Vagina (tissue), 2 donors: Measurements from ENCODE around the gene SCN8A. TPM values are rescaled to one million over a fixed set of nuclear protein-coding genes. Genes with fewer than 3 reads are reported as not detected.

Source experiments
- DNase-seq, 2 donors: peaks; one replicate each; pipeline ENCODE4 v3.0.0-alpha.2; 2017; ENCODE audit errors: extremely low spot score in 2 of 2
- H3K27ac ChIP-seq: fragments of 200-600 bp; sonication (generic); one replicate; pipeline ENCODE4 v1.5.1; 2019
- H3K27me3 ChIP-seq: fragments of 200-600 bp; sonication (generic); one replicate; pipeline ENCODE4 v1.5.1; 2019
- H3K36me3 ChIP-seq, 2 donors: fragments of 200-600 bp; sonication (generic); one replicate each; pipeline ENCODE4 v1.5.1; 2017 to 2019
- H3K4me1 ChIP-seq: fragments of 200-600 bp; sonication (generic); one replicate; pipeline ENCODE4 v1.5.1; 2019
- H3K4me3 ChIP-seq, 2 donors: fragments of 200-600 bp; sonication (generic); 1 replicate in 1 of 2; 2 replicates in 1 of 2; pipeline ENCODE4 v1.5.1; 2016 to 2019
- H3K9me3 ChIP-seq: fragments of 200-600 bp; sonication (generic); one replicate; pipeline ENCODE4 v1.5.1; 2019
- CTCF ChIP-seq, 3 experiments: fragments of 450-650 bp in 2 of 3; fragments of 200-600 bp in 1 of 3; sonication (generic) in 1 of 3; IDR thresholded peaks; one replicate each; pipeline ENCODE4 v1.5.1; 2017 to 2019; ENCODE audit warnings: antibody characterized with exemption in 3 of 3, mild to moderate bottlenecking in 2 of 3, moderate library complexity in 2 of 3
- POLR2A ChIP-seq, 2 donors: fragments of 450-650 bp; IDR thresholded peaks; one replicate each; pipeline ENCODE4 v1.6.1; 2017; ENCODE audit warnings: antibody characterized with exemption in 2 of 2, mild to moderate bottlenecking in 2 of 2, moderate library complexity in 2 of 2
- POLR2AphosphoS5 ChIP-seq, 2 donors: sonication (generic); formaldehyde crosslinking; IDR thresholded peaks; one replicate each; pipeline ENCODE4 v1.9.0; 2017; ENCODE audit warnings: antibody characterized with exemption in 2 of 2, mild to moderate bottlenecking in 2 of 2, low read depth in 1 of 2; ENCODE audit not compliant: insufficient read depth in 1 of 2
- intact Hi-C: fragments of 100-400 bp; cut with DNase I; formaldehyde crosslinking; loops from one replicate; pipeline ENCODE4 v1.15.1; 2023
- total RNA-seq: library from RNA; depleted of rRNA; stranded (reverse); fragments of >200 nt; gene quantifications from one replicate; pipeline ENCODE4 v1.2.3, GENCODE V29; 2016

SCN8A gene
- total RNA-seq, 1 donor from 2014 or later: 3.7 TPM

DNA sequence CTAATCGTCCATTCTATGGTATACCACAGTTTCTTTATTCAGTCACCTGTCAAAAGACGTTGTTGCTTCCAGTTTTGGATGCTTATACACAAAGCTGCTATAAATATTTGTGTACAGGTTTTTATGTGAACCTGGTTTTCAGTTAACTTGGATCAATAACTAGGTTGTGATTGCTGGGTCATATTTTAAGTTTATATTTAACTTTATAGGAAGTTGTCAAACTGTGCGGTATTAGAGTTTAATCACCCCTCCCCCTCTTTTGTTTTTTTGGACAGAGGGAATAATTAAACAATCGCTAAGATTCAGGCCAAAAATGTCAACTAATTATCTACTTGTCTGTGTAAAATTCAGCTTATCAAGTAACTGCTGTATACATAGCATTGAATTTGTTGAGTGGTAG is 34.3 kb downstream of the SCN8A start:
- intact Hi-C loops: no loop called here
- no peak for TF ChIP-seq CTCF (IDR thresholded peaks at IDR 0.05)
- TF ChIP-seq POLR2A (IDR thresholded peaks at IDR 0.05): no peak
- no peak for TF ChIP-seq POLR2AphosphoS5 (IDR thresholded peaks at IDR 0.05; ENCODE audit: insufficient read depth in 1 of 2, low read depth in 1 of 2)
- no peak for DNase-seq

GRCh38 chr12:51626115-51626514 is 35.1 kb downstream of the SCN8A start:
- Histone ChIP-seq H3K4me1 (no peaks in the 10 kb centered on the region), H3K9me3 (no peaks in the 10 kb centered on the region), H3K27me3 (no peaks in the 10 kb centered on the region), H3K27ac (no peak overlapping the region), H3K4me3 (no peak overlapping the region), H3K36me3 (no peaks in the 10 kb centered on the region)
- no peak for DNase-seq
- no peak for TF ChIP-seq CTCF (IDR thresholded peaks at IDR 0.05)
- TF ChIP-seq POLR2A (IDR thresholded peaks at IDR 0.05): no peak
- intact Hi-C loops: no loop called here

More for the DNA sequence above, 34.3 kb downstream of the SCN8A start:
- Histone ChIP-seq H3K4me3 (no peak overlapping the region), H3K4me1 (no peaks in the 10 kb centered on the region), H3K36me3 (no peaks in the 10 kb centered on the region), H3K9me3 (no peaks in the 10 kb centered on the region), H3K27ac (no peak overlapping the region), H3K27me3 (no peaks in the 10 kb centered on the region)

DNA sequence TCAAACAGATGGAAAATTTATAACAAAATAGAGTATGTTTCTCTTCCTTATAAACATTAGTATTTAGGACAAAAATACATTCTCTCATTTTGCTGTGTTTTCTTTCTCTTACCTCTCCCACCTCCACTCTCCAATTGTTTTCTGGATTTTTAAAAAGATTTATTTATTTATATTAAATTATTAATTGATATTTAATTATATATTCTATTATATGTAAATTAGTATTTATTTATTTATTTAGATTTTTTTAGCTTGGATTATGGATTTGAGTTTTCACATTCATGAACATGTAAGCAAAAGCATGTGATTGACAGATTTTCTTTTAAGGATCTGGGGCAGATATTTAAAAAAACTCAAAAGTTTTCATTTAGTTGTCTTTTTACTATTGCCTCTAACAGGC is 35.6 kb downstream of the SCN8A start:
- Histone ChIP-seq H3K36me3 (no peaks in the 10 kb centered on the region), H3K27me3 (no peaks in the 10 kb centered on the region), H3K27ac (no peak overlapping the region), H3K4me1 (no peaks in the 10 kb centered on the region), H3K9me3 (no peaks in the 10 kb centered on the region), H3K4me3 (no peak overlapping the region)
- DNase-seq: no peak
- intact Hi-C loops: no loop called here
- no peak for TF ChIP-seq CTCF (IDR thresholded peaks at IDR 0.05)

DNA sequence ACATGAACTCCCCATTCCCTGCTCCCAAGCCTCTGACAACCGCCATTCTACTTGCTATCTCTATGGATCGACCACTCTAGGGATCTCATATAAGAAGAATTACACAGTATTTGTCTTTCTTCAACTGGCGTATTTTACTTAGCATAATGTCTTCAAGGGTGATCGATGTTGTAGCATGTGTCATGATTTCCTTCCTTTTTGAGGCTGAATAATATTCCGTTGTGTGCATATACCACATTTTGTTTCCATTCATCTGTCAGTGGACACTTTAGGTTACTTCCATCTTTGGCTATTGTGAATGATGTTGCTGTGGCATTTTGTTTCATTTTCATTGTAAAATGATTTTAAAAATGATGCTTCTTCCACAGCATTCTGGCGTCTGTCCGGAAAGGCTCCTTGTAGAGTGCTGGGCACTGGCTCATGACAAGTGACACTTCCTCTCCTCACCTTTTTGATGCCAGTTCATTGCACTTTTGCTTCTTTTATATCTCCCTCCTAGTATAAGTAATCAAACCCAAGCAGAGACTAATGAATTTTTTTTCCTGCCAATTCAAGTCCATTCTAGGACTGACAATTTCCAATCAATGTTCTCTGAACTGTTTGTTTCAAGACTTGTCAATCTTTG is 39.3 kb downstream of the SCN8A start:
- Histone ChIP-seq H3K27me3 (no peaks in the 10 kb centered on the region), H3K4me3 (no peak overlapping the region), H3K4me1 (no peaks in the 10 kb centered on the region), H3K27ac (no peak overlapping the region), H3K9me3 (no peaks in the 10 kb centered on the region), H3K36me3 (no peaks in the 10 kb centered on the region)
- TF ChIP-seq CTCF (IDR thresholded peaks at IDR 0.05) (no peak), POLR2A (IDR thresholded peaks at IDR 0.05) (no peak), POLR2AphosphoS5 (IDR thresholded peaks at IDR 0.05; ENCODE audit: insufficient read depth in 1 of 2, low read depth in 1 of 2) (no peak)
- no peak for DNase-seq
- intact Hi-C loops: no loop called here

DNA sequence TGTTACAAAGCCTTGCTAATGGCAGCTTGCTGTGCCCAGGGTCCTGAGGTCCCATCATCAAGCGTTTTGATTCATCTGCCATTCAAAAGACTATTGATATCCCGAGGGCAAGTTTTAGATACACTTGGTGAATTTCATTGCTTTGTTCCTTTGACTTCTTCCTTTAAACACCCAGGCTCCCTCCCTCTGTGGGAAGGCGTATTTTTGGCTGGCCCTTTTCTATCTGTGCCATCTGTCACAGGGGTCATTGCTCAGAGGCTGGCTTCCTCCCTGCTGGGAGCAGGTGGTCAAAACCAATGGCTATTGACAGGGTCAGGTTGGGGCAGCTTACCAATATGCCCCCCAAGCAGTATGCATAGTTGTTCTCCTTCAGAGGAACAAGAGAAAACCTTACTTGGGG is 40.0 kb downstream of the SCN8A start:
- H3K4me3 ChIP-seq: no peak overlapping the region
- DNase-seq: no peak
- H3K9me3 ChIP-seq: no peaks in the 10 kb centered on the region
- H3K36me3 ChIP-seq: no peaks in the 10 kb centered on the region
- no peak for TF ChIP-seq CTCF (IDR thresholded peaks at IDR 0.05)
- TF ChIP-seq POLR2AphosphoS5 (IDR thresholded peaks at IDR 0.05; ENCODE audit: insufficient read depth in 1 of 2, low read depth in 1 of 2): no peak
- TF ChIP-seq POLR2A (IDR thresholded peaks at IDR 0.05): no peak
- H3K4me1 ChIP-seq: no peaks in the 10 kb centered on the region
- H3K27ac ChIP-seq: no peak overlapping the region
- intact Hi-C loops: no loop called here
- no peaks in the 10 kb centered on the region for H3K27me3 ChIP-seq
